ENCODE data around the gene KCNK1.

The KCNK1 gene
- total RNA-seq = 0 to 1.5 (median 0.28) reads per million in 4 experiments

DNA sequence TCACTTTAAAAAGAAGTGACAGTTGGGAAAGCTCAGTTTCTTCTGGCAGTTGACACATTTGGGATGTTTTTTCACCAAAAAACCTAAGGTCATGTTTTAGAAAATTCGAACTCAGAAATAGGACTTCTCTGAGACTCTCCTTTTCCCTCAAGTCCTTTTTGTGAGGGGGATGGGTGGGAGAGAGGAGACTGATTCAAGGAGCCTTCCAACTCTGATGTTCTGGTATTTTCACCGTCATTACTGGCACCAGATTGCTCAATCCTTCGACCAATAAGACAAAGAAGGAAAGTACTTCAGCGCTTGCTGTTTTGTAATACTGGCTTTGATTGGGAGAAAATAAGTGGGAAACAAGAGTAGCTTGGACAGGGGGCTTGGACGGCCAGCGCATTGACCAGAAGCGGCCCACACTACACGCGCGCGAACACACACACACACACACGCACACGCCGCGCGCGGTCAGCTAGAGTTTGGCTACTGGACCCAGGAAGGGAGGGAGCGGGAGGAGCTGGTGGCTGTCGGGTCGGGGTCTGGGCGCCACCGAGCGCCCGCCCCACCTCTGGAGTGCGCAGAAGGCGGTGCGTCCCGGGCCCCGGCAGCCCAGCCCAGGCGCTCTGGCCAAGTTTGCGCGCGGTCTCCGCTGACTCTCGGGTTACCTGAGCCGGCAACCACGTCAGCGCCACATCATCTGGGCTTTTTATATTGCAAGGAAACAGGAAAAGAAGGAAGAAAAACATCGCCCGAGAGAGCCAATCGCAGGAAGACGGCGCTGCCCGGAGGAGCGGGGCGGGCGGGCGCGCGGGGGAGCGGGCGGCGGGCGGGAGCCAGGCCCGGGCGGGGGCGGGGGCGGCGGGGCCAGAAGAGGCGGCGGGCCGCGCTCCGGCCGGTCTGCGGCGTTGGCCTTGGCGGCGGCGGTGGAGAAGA lies at the start of gene KCNK1:
Gene KCNK1 (plus strand): TSS at position 855 of the 921 bp plus-strand sequence. CDS start 66 bp downstream, at position 921.
- DNase-seq = no peak

DNA sequence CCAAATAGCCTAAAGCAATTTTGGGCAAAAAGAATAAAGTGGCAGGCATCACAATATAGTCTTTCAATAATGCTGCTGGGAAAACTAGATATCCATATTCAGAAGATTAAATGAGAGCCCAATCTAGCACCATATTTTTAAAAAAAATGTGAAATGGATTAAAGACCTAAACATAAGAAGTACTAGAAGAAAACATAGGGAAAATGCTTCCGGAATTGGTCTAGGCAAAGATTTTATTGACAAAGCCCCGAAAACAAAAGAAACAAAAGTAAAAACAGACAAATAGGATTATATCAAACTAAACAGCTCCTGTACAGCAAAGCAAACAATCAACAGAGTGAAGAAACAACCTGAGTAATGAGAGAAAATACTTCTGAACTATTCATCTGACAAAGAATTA lies 48.6 kb upstream of the KCNK1 start:
- DNase-seq = no peak

DNA sequence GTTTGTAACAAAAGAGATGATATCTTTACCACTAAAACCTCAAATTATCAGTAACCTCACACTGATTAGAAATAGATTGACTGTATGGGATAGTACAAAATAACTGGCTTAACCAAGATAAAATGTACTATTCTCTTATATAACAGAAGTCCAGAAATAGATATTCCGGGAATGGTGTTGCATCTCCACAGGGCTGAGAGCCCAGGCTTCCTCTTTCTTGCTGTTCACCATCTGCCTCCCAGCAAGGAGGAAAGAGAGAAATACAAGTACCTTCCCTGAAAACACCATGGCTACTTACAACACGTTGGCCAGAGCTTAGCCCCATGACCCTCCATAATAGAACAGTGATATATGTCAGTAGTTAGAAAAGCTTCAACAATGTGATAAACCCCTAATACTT lies 47.0 kb upstream of the KCNK1 start:
- no peak for DNase-seq

DNA sequence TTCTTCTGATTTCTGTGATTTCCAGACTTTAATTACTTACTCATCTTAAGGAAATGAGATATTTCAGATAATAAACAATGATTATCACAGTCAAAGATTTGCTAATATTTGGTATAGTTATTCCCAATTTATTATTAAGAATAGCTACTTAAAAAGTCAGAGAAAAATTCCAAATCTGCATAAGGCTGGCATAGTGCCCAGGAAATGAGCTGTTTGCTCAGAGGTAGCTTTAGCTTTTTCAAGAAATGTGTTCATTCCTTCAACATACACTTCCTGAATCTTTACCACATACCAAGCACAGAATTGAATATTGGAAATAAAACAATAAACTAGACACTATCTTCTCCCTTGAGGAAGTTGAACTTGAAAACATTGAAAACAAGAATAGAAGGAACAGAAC lies 44.3 kb upstream of the KCNK1 start:
- no peak for DNase-seq

DNA sequence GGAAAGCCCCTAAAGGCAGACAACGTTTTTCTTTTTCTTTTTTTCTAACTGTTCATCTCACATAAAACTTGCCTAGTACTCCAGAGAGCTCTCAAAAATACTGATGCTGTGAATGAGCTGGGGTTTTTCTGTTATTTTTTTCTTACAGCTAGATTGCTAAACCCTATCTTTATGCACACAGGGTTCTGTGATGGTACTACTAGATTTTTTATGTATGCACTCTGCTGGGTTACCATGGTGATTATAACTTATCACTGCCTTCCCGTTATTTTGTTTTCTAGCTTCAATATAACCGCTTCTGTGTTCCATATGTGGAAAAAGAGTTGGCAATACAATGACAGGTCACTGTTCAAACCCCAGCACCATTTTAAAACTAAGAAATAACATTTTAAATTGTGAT lies 43.7 kb upstream of the KCNK1 start:
- DNase-seq = no peak

DNA sequence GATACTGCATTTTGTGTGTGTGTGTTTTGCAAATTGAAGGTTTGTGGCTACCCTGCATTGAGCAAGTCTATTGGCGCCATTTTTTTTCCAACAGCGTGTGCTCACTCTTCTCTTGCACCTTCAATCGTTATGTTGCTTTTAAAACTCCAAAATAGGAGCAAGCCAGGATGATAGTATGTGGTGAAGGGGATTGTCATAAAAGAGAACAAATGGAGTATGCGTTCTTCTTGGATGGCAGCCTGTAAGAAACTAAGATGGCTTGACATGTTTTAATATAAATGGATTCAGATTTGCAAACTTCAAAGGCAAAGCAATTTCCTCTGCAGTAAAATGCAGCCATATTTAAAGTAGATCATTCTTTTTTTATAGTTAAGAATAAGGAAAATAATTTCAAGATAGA lies 43.2 kb upstream of the KCNK1 start:
- no peak for DNase-seq

DNA sequence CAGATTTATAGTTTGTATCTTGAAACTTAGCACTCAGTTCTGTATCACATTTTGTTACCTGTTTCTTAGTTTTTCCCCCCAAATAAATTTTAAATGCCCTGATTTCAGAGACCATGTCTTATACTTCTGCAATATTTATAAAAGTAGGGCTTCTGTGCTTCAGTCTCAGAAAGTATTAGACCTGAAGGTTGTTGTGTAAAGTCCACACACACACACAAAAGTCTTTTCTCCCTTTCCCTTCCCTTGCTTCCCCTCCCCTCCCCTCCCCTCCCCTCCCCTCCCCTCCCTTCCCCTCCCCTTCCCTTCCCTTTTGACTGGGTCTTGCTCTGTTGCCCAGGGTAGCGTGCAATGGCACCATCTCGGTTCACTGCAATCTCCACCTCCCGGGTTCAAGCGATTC lies 41.0 kb upstream of the KCNK1 start:
- no peak for DNase-seq

DNA sequence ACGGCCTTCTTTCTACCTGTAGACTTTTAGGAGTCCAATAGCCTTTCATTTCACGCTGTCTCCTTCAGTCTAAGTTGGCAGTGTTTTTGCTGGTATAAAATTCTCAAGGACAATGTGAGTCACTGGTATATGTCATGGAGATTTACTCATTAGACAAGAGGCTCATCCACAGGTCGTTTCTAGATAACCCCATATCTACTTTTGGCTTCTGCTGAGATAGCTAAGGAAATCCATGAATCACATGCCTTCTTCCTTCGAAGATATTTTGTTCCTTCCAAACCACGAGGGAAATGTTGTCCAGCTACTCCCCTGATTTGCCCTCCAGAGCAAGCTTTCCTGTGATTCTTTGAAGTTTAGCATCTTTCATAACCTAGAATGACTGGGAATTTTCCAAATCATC lies 38.5 kb upstream of the KCNK1 start:
- DNase-seq = no peak

DNA sequence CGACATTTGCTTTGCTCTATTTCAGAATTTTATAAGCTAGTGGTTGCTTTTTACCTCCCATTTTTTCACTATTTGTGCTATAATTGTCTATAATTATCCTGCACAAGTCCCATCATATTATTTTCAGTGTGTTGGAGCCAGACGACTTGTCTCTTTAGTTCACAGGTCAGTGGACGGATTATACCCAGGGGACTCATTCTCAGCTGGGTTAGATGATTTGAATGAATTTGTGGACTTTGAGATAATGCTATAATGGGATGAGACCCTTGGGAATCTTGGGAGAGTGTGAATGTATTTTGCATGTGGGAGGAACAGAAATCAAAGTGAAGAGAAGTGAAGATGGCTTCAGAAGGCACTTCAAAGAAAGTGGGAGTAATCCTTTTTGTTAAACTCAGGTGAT lies 31.5 kb upstream of the KCNK1 start:
- no peak for DNase-seq

DNA sequence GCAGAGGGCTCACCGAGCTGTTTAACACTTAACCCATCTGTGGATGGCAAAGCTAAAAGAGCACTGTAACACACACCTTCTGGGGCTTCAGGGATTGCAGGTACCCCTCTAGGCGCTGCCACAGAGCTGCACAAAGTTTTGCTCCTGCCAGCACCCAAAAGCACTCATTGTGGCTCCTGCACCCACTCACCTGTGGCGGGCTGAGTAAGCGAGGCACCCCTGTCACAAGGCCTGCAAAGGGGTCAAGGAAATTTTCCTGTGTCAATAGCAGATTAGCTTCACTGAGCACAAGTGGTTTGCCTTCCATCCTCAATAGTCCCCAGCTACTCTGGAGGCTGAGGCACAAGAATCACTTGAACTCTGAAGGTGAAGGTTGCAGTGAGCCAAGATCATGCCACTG lies 29.5 kb upstream of the KCNK1 start:
- DNase-seq = no peak

DNA sequence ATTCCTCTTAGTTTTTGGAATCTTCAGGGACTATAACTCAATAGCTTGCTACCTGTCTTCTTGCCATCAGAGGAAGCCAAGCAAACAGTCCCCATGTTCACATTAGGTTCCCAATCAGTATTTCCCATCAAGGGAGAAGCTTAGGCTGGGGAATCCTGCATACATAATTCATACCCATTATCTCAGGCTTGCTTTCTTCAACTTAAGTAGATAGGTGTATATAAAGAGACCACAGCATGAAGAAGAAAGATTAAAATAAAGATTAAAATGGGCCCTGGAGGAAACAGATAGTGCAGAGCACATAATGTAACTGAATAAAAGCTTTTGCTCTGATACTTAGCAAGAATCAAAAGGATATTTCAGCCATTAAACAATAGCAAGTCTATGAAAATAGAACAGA lies 29.0 kb upstream of the KCNK1 start:
- DNase-seq = no peak

DNA sequence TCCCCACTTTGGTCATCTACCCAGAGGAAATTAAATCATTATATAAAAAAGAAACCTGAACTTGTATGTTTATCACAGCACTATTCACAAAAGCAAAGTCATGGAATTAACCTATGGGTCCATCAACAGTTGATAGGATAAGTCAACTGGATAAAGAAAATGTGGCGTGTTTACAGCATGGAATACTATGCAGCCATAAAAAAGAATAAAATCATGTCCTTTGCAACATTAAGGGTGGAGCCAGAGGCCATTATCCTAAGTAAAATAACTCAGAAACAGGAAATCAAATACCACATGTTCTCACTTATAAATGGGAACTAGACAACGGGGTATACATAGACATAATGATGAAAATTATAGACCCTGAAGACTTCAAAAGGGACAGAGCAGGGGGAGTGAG lies 27.6 kb upstream of the KCNK1 start:
- no peak for DNase-seq

DNA sequence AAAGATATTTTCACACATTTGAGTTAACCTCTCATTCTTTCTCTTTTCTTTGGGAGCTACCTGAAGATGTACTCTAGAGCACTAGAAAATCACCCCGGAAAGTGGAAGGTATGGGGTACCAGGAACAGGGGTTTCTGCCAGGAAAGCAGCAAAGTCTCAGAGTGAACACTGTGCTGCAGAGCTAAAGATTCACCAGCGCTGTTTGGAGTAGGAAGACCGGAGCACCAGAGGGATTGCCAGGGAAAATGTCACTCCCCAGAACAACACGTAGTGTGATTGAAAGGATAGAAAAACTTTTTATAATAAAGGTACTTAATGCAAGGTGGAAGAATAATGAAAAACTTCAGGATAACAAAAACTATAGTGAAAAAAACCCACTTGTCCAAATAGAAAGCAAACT lies 26.7 kb upstream of the KCNK1 start:
- no peak for DNase-seq

DNA sequence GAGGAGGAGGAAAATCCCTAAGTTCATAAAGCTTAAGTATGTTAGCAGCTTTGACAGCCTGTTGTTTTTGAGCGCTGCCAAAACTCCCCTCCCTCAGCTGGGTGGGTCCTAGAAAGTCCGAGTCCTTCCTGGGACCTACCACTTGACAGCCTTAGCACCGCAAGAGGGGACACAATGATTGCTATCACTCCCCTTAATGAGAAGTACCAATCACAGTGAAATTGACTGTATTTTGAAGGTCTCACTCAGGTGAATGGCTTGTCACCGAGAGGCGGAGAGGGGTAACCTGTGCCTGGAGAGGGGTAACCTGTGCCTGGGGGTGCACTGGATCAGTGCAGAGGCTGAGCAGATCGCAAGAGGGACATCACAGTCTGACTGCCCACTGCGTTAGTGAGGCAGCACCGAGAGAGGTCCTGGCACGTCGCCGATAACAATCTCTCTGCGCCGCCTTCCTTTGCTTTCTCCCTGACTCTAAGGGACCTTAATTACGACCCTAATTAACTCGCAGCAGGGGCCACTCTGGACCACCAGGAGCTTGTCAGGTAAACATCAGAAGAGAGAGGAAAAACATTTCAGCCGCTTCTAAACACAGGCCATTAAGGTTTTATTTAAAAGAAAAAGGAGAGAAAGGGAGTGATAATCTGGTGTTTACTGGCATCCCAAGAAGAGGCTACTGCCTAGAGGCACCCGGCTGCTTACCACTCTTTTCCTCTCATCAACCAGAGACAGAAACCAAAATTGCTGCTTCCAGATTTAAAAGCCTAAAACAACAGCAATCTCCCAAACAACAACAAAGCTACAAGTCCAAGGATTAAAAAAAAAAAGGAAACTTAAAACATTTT lies 25.7 kb upstream of the KCNK1 start:
- DNase-seq = no peak

DNA sequence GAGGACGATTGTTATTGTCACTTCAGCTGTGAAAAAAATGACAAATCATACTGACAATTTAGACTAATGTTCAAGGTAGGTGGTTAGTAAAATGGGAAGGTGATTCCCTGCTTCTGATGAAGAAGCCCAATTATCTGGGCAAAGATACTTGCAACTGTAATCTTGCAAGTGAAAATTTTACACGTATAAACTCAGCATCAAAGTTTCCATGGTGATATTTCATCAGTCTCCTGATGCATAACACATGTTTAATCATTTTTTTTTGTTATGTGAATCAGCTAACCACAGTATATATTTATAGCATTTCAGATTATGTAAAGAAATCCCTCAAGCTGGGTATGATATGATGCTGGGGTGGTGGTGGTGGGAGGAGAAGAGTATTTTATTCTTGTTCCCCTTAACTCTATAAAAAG lies 16.4 kb upstream of the KCNK1 start:
- no peak for DNase-seq

DNA sequence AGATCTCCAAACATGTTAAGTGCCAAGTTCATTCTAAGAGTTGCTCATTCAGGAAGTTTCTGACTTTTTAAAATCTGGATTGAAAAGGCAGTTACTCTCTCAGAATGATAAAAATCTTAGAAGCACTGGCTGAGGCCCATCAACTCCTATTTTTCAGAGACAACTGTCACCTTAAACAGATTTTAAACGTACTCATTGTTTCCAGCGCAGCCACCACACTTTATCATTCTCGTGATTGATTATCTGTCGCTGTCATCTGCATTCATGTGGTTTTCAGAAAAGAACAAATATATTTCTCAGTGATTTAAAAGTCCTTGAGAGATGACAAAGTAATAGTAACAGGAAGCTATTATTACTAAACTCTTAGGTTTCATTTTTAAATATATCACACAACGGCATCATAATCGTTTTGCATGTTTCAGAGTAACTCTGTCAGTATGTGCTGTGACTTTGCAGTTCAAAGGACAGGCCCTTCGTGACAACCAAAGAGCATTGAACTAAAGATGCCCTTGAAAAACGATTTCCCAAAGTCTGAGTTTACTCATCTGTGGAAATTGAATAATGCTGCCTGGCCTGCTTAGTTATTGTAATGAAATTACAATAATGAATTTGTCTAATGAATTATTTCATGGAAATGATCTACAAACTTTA lies 14.9 kb upstream of the KCNK1 start:
- no peak for DNase-seq

DNA sequence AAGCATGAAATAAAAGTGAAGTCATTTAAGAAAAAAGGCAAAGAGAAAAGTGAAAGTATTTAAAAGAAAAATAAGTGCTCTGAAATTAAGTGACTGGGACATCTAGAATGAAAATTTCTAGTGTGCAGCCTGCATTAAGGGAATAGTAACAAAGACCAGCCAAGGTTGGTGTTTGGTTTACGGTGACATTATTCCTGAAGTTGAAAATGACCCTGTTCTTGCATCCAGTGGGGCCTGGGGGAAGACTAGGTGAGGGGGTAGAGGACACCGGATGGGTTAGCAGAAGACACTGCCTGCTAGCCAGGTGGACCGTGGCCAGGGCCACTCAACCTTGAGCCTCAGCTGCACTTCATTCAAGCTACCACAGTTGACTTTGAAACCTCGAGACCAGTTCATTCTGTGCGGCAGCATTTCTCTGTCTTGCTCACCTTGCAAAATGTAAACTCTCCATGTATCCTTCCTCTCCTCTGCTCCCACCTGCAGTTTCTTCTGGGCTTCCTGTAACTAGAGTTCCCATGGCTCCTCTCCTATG lies 14.3 kb upstream of the KCNK1 start:
- DNase-seq = no peak

DNA sequence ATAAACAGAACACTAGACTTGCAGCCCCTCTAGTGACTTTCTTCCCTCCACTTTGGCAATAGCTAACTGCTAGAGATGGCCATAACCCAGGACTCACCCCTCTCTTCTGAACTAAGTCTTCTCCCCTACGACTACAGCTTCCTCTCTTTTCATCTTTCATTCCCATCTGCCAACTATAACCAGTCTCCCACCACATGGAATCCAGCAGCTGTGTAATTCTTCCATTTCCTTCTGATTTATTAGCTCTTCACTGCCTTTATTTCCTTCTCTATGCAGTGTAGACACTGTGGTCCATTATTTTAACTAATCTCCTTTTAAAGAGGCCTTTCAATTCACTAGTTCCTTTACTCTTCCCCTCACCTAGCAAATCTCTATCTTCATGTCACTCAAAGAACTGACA lies 13.4 kb upstream of the KCNK1 start:
- DNase-seq = no peak

DNA sequence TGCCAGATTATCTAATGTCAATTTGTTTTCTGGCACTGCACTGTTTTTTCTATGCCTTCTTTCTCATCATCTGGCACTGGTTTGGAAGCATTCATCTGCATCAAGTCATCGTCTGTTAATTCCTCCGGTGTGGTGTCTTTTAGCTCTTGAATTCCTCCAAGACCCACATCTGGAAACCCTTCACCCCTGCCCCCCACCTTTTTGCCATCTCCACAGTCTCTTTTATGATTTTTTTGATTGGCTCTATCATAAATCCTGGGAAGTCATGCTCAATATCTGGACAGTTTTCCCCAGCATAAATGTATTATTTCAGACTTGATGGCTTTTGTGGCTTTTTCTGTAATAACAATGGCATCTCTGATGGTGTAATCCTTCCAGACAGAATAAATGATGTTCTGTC lies 10.4 kb upstream of the KCNK1 start:
- no peak for DNase-seq

DNA sequence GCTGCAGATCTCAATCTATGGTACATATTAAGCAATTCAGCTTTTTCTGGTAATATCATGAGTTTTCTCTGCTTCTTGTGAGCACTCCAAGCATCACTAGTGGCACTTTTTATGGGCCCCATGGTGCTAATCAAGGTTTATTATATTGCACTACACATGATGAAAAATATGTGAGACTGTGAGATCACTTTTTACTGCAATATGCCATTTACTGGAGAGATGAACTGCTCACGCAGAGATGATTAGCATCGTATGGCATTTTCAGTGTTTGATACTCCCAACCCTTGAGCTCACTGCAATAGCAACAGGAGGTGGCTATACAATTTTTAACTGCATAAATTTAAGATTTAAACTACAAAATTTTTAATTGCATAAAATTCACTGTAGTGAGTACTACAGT lies 8.7 kb upstream of the KCNK1 start:
- no peak for DNase-seq

DNA sequence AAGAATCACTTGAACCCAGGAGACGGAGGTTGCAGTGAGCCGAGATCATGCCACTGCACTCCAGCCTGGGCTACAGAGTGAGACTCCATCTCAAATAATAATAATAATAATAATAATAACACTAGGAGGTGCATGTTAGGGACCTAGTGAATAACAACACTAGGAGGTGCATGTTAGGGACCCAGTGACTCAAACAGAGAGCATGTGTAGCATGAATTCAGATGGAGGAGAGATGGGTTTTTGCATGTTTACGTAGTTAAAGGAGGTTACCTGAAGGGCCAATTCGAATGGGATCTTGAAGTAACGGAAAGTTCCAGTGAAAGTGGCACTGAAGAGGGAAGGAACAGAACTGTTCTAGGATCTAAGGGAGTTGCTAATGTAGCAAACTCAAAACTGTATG lies 7.1 kb upstream of the KCNK1 start:
- DNase-seq = no peak

DNA sequence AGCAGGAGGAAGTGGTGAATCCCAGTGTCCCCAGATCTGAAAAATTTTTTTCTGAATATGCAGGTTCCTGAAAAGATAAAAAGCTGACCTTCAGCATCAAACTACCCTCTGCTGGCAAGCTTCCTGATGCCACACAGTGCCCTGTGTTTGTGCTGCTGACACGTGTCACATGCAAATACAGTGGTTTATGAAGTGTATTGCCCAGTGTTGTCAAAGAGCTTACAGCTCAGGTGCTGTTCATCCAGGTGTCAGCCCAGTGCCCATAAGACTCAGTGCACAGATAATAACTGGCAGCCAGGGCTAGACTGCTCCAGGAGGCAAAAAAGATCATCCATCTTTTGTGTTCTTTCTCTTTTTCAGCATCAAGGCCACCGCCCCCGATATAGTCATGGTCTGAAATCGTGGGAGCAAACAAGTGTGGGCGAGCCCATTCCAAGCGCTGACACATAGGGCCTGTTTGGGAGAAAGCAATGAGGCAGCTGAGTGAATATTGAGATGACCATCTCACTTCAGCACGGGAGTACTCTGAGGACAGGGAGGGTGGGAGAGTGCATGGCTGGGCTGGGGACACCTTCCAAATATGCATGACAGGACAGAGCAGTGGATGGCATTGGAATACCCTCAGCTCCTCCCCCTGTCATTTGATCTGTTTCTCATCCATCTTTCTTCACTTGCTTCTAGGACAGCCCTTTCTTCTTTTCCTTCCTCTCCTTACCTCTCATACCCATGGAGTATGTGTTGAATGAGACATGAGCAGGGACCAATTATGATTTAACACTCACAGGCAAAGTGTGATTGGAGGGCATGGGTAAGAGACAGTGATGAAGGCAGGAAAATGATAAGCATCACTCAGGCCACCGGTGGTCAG lies 6.4 kb upstream of the KCNK1 start:
- no peak for DNase-seq
